PC-9 (cell line): ENCODE results near the gene CYLD.

Experiments used
- EZH2 ChIP-seq: fragments of 200-600 bp; sonication (generic); IDR thresholded peaks from 2 replicates; pipeline ENCODE4 v1.8.0; 2017; ENCODE audit warnings: antibody characterized with exemption, low read depth
- TF ChIP-seq, protein P1 (sequence below): fragments of 200-600 bp; sonication (generic); conservative IDR thresholded peaks from 2 replicates; pipeline ENCODE4 v1.6.1; 2017; ENCODE audit warnings: mixed run types, antibody characterized with exemption, mild to moderate bottlenecking, moderate library complexity

DNA sequence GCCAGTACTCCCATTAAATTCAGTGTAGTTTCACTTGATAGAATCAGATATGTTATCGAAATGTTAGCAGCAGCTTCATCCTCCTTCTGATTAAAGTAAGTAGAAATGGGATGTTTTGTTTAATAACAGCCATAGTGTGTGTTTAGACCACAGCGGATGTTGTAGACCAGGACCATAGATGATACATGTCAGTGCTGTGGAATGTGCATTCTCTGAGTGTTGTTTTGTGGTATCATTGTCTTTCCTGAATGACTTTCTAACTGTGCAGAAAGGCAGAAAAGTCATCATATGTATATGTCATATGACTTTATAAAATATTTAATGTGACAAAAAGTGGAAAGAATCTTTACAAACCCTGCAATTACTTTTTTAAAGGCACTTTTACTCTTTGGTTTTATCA is 55.6 kb downstream of the CYLD start:
- TF ChIP-seq, protein P1, sequence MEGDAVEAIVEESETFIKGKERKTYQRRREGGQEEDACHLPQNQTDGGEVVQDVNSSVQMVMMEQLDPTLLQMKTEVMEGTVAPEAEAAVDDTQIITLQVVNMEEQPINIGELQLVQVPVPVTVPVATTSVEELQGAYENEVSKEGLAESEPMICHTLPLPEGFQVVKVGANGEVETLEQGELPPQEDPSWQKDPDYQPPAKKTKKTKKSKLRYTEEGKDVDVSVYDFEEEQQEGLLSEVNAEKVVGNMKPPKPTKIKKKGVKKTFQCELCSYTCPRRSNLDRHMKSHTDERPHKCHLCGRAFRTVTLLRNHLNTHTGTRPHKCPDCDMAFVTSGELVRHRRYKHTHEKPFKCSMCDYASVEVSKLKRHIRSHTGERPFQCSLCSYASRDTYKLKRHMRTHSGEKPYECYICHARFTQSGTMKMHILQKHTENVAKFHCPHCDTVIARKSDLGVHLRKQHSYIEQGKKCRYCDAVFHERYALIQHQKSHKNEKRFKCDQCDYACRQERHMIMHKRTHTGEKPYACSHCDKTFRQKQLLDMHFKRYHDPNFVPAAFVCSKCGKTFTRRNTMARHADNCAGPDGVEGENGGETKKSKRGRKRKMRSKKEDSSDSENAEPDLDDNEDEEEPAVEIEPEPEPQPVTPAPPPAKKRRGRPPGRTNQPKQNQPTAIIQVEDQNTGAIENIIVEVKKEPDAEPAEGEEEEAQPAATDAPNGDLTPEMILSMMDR, result no peak
- no peak for TF ChIP-seq EZH2
